ENCODE results near the gene KIF26B. TPM values are rescaled to one million over a fixed set of nuclear protein-coding genes. Genes with fewer than 3 reads are reported as not detected.

KIF26B gene
- polyA plus RNA-seq, 1 donor from 2014 or later, result 6.3 TPM

- Histone ChIP-seq H3K27me3 (ENCODE audit: insufficient read depth, low read depth, low read length) (no peaks in the 10 kb centered on the region), H3K9ac (ENCODE audit: low read length) (no peak overlapping the region), H3K9me3 (ENCODE audit: low read length) (no peaks in the 10 kb centered on the region), H3K9me2 (ENCODE audit: insufficient read depth, low read length) (no peaks in the 10 kb centered on the region), H3K27ac (ENCODE audit: low read length) (no peak overlapping the region), H4K20me1 (ENCODE audit: insufficient read depth) (no peaks in the 10 kb centered on the region), H3F3A (ENCODE audit: insufficient read depth, low read length, poor library complexity, severe bottlenecking) (no peaks in the 10 kb centered on the region), H3K4me3 (ENCODE audit: low read length) (no peak overlapping the region), H3K79me2 (replicated peaks; ENCODE audit: insufficient read depth, low read length) (no peaks in the 10 kb centered on the region), H3K36me3 (ENCODE audit: insufficient read depth, low read length) (no peaks in the 10 kb centered on the region), H2AFZ (ENCODE audit: low read depth, low read length) (no peak overlapping the region), H3K4me2 (ENCODE audit: low read length) (no peak overlapping the region)
- TF ChIP-seq EP300 (conservative IDR thresholded peaks at IDR 0.05; ENCODE audit: poor library complexity, severe bottlenecking), result no peak
- TF ChIP-seq RAD21 (conservative IDR thresholded peaks at IDR 0.05), result no peak
- no peak for TF ChIP-seq TAF1 (IDR thresholded peaks at IDR 0.05; ENCODE audit: low read depth)
- no peak for TF ChIP-seq EZH2 (IDR thresholded peaks at IDR 0.05; ENCODE audit: borderline replicate concordance, insufficient read depth, low read length, poor library complexity, severe bottlenecking)
- TF ChIP-seq SMC3 (conservative IDR thresholded peaks at IDR 0.05; ENCODE audit: poor library complexity), result no peak
- TF ChIP-seq MXI1 (conservative IDR thresholded peaks at IDR 0.05; ENCODE audit: poor library complexity, severe bottlenecking), result no peak
- no peak for TF ChIP-seq CTCF (IDR thresholded peaks at IDR 0.05; ENCODE audit: poor library complexity, severe bottlenecking)
- TF ChIP-seq REST (IDR thresholded peaks at IDR 0.05; ENCODE audit: borderline replicate concordance), result no peak
- no peak for TF ChIP-seq POLR2AphosphoS5 (IDR thresholded peaks at IDR 0.05)
Observed at GRCh38 chr1:245431706-245432105, 276.9 kb downstream of the KIF26B start.

GRCh38 chr1:245432228-245432875 lies 277.6 kb downstream of the KIF26B start:
- Histone ChIP-seq H3K4me3 (ENCODE audit: low read length) (no peak overlapping the region), H3K4me2 (ENCODE audit: low read length) (no peak overlapping the region), H3F3A (ENCODE audit: insufficient read depth, low read length, poor library complexity, severe bottlenecking) (no peaks in the 10 kb centered on the region), H2AFZ (ENCODE audit: low read depth, low read length) (no peak overlapping the region), H3K9ac (ENCODE audit: low read length) (no peak overlapping the region), H3K79me2 (replicated peaks; ENCODE audit: insufficient read depth, low read length) (no peaks in the 10 kb centered on the region), H3K27me3 (ENCODE audit: insufficient read depth, low read depth, low read length) (no peaks in the 10 kb centered on the region), H3K9me2 (ENCODE audit: insufficient read depth, low read length) (no peaks in the 10 kb centered on the region), H4K20me1 (ENCODE audit: insufficient read depth) (no peaks in the 10 kb centered on the region), H3K36me3 (ENCODE audit: insufficient read depth, low read length) (no peaks in the 10 kb centered on the region), H3K9me3 (ENCODE audit: low read length) (no peaks in the 10 kb centered on the region), H3K27ac (ENCODE audit: low read length) (no peak overlapping the region)
- no peak for TF ChIP-seq RAD21 (conservative IDR thresholded peaks at IDR 0.05)
- no peak for TF ChIP-seq CTCF (IDR thresholded peaks at IDR 0.05; ENCODE audit: poor library complexity, severe bottlenecking)
- no peak for TF ChIP-seq REST (IDR thresholded peaks at IDR 0.05; ENCODE audit: borderline replicate concordance)
- no peak for TF ChIP-seq TAF1 (IDR thresholded peaks at IDR 0.05; ENCODE audit: low read depth)
- TF ChIP-seq EP300 (conservative IDR thresholded peaks at IDR 0.05; ENCODE audit: poor library complexity, severe bottlenecking), result no peak
- no peak for TF ChIP-seq POLR2AphosphoS5 (IDR thresholded peaks at IDR 0.05)
- no peak for TF ChIP-seq SMC3 (conservative IDR thresholded peaks at IDR 0.05; ENCODE audit: poor library complexity)

Measured in neural cell (in vitro differentiated cells).